ENCODE results near the gene MED13.
"Not testable (repeated sequence)": the region's sequence is repeated elsewhere in the genome, so short reads cannot be mapped to it uniquely, and the experiment has no call there.

The MED13 gene

GRCh38 chr17:62057696-62058095, 7.4 kb downstream of the MED13 start:
- DNase-seq (ENCODE audit: low spot score) (no peak), FAIRE-seq (no peak)

- DNase-seq (ENCODE audit: low spot score) (no peak), FAIRE-seq (no peak)
These were observed 12.2 kb downstream of the MED13 start for GRCh38 chr17:62052765-62053338.

- DNase-seq (ENCODE audit: low spot score) (no peak), FAIRE-seq (no peak)
These were observed 14.0 kb downstream of the MED13 start for GRCh38 chr17:62051053-62051452.

GRCh38 chr17:62049299-62049698, 15.8 kb downstream of the MED13 start:
- no peak for DNase-seq (ENCODE audit: low spot score)
- no peak for FAIRE-seq

GRCh38 chr17:62048262-62048661, 16.8 kb downstream of the MED13 start:
- no peak for DNase-seq (ENCODE audit: low spot score)
- FAIRE-seq: no peak

GRCh38 chr17:62045517-62045916, 19.6 kb downstream of the MED13 start:
- DNase-seq (ENCODE audit: low spot score) (no peak), FAIRE-seq (no peak)

GRCh38 chr17:62045109-62045508, 20.0 kb downstream of the MED13 start:
- no peak for FAIRE-seq
- no peak for DNase-seq (ENCODE audit: low spot score)

- FAIRE-seq (no peak), DNase-seq (ENCODE audit: low spot score) (no peak)
These were observed 21.5 kb downstream of the MED13 start for GRCh38 chr17:62043602-62044001.

GRCh38 chr17:62043140-62043539, 21.9 kb downstream of the MED13 start:
- DNase-seq (ENCODE audit: low spot score) (no peak), FAIRE-seq (no peak)

GRCh38 chr17:62038248-62038647, 26.8 kb downstream of the MED13 start:
- DNase-seq (ENCODE audit: low spot score) (no peak), FAIRE-seq (peak; percentile 76)

- FAIRE-seq (no peak), DNase-seq (ENCODE audit: low spot score) (no peak)
These were observed 31.8 kb downstream of the MED13 start for GRCh38 chr17:62033317-62033716.

GRCh38 chr17:62032480-62032879, 32.6 kb downstream of the MED13 start:
- DNase-seq (ENCODE audit: low spot score): no peak
- FAIRE-seq: no peak

- FAIRE-seq: no peak
- DNase-seq (ENCODE audit: low spot score): no peak
These were observed 34.8 kb downstream of the MED13 start for GRCh38 chr17:62030264-62030663.

- no peak for DNase-seq (ENCODE audit: low spot score)
These were observed 40.2 kb downstream of the MED13 start for GRCh38 chr17:62024866-62025265.

GRCh38 chr17:62017912-62018311, 47.2 kb downstream of the MED13 start:
- no peak for FAIRE-seq

More at GRCh38 chr17:62024866-62025265, 40.2 kb downstream of the MED13 start:
- no peak for FAIRE-seq

GRCh38 chr17:62017496-62017895, 47.6 kb downstream of the MED13 start:
- DNase-seq (ENCODE audit: low spot score): no peak
- no peak for FAIRE-seq

More at GRCh38 chr17:62017912-62018311, 47.2 kb downstream of the MED13 start:
- no peak for DNase-seq (ENCODE audit: low spot score)

- no peak for DNase-seq (ENCODE audit: low spot score)
- FAIRE-seq: no peak
These were observed 50.6 kb downstream of the MED13 start for GRCh38 chr17:62014526-62014925.

- FAIRE-seq (no peak), DNase-seq (ENCODE audit: low spot score) (no peak)
These were observed 55.9 kb downstream of the MED13 start for GRCh38 chr17:62009220-62009619.

GRCh38 chr17:62008294-62008693, 56.8 kb downstream of the MED13 start:
- FAIRE-seq (no peak), DNase-seq (ENCODE audit: low spot score) (no peak)

- no peak for FAIRE-seq
- DNase-seq (ENCODE audit: low spot score): no peak
These were observed 60.7 kb downstream of the MED13 start for GRCh38 chr17:62004388-62004787.

GRCh38 chr17:62003141-62003540, 61.9 kb downstream of the MED13 start:
- not testable (repeated sequence) for FAIRE-seq; DNase-seq (ENCODE audit: low spot score)

- no peak for DNase-seq (ENCODE audit: low spot score)
- FAIRE-seq: no peak
These were observed 64.0 kb downstream of the MED13 start for GRCh38 chr17:62001105-62001504.

GRCh38 chr17:62000186-62000585, 64.9 kb downstream of the MED13 start:
- FAIRE-seq (no peak), DNase-seq (ENCODE audit: low spot score) (no peak)

GRCh38 chr17:61998534-61998933, 66.5 kb downstream of the MED13 start:
- DNase-seq (ENCODE audit: low spot score); FAIRE-seq: not testable (repeated sequence)
